ENCODE measurements around the gene OR10A2. TPM values are rescaled to one million over a fixed set of nuclear protein-coding genes. Genes with fewer than 3 reads are reported as not detected.

OR10A2 gene, protein sequence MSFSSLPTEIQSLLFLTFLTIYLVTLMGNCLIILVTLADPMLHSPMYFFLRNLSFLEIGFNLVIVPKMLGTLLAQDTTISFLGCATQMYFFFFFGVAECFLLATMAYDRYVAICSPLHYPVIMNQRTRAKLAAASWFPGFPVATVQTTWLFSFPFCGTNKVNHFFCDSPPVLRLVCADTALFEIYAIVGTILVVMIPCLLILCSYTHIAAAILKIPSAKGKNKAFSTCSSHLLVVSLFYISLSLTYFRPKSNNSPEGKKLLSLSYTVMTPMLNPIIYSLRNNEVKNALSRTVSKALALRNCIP
- not detected for total RNA-seq

DNA sequence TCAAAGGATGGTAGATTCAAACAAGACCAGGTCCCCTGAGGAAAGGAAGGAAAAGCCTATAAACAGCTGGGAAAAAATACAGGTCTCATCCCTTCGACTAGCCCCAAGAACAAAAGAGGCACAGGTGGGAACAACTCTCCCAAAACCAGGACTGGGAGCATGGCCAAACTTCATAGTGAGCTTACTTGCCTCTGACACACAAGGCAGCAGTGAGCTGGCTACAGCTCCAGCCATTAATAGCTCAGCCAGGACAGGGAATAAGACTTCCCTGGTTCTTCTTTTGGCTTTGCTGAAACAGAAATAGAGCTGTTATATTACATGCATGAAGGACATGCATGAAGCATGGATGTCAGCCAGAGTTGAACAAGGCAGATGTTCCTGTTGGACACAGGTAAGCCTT lies at the start of gene OR10A2:
Gene OR10A2 (plus strand): TSS at position 97 of the 400 bp plus-strand sequence. CDS start 6,698 bp downstream, outside the sequence.
- Histone ChIP-seq H3K27me3 (no peaks in the 10 kb centered on the region), H3K4me1 (no peaks in the 10 kb centered on the region), H3K36me3 (no peaks in the 10 kb centered on the region), H3K4me3 (no peak within 1 kb of the TSS), H3K9me3 (no peaks in the 10 kb centered on the region), H3K27ac (no peak within 1 kb of the TSS)
- 27% methylated on average over 1 of the region's 1 CpG for WGBS
- TF ChIP-seq POLR2AphosphoS5 (IDR thresholded peaks at IDR 0.05) (no peak), EP300 (IDR thresholded peaks at IDR 0.05) (no peak), POLR2A (IDR thresholded peaks at IDR 0.05) (no peak)
- TF ChIP-seq, protein P1, sequence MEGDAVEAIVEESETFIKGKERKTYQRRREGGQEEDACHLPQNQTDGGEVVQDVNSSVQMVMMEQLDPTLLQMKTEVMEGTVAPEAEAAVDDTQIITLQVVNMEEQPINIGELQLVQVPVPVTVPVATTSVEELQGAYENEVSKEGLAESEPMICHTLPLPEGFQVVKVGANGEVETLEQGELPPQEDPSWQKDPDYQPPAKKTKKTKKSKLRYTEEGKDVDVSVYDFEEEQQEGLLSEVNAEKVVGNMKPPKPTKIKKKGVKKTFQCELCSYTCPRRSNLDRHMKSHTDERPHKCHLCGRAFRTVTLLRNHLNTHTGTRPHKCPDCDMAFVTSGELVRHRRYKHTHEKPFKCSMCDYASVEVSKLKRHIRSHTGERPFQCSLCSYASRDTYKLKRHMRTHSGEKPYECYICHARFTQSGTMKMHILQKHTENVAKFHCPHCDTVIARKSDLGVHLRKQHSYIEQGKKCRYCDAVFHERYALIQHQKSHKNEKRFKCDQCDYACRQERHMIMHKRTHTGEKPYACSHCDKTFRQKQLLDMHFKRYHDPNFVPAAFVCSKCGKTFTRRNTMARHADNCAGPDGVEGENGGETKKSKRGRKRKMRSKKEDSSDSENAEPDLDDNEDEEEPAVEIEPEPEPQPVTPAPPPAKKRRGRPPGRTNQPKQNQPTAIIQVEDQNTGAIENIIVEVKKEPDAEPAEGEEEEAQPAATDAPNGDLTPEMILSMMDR (IDR thresholded peaks at IDR 0.05): no peak
- DNase-seq (ENCODE audit: low spot score in 2 of 2): no peak

- 59% methylated on average over 2 of the region's 2 CpGs for WGBS
- no peak for DNase-seq (ENCODE audit: low spot score in 2 of 2)
- no peaks in the 10 kb centered on the region for H3K4me1 ChIP-seq
- peaks cover 3% of the 10 kb centered on the region for H3K27me3 ChIP-seq
- TF ChIP-seq EP300 (IDR thresholded peaks at IDR 0.05) (no peak), POLR2AphosphoS5 (IDR thresholded peaks at IDR 0.05) (no peak), POLR2A (IDR thresholded peaks at IDR 0.05) (no peak)
- TF ChIP-seq, protein P1 (IDR thresholded peaks at IDR 0.05): no peak
- no peaks in the 10 kb centered on the region for H3K9me3 ChIP-seq
- H3K36me3 ChIP-seq: no peaks in the 10 kb centered on the region
- H3K4me3 ChIP-seq: no peak overlapping the region
- H3K27ac ChIP-seq: no peak overlapping the region
Measured at GRCh38 chr11:6813656-6814055, 49.2 kb upstream of the OR10A2 start.

- no peaks in the 10 kb centered on the region for H3K4me1 ChIP-seq
- DNase-seq (ENCODE audit: low spot score in 2 of 2): no peak
- H3K4me3 ChIP-seq: no peak overlapping the region
- H3K9me3 ChIP-seq: no peaks in the 10 kb centered on the region
- H3K36me3 ChIP-seq: no peaks in the 10 kb centered on the region
- 67% methylated on average over 1 of the region's 1 CpG for WGBS
- peaks cover 3% of the 10 kb centered on the region for H3K27me3 ChIP-seq
- TF ChIP-seq POLR2AphosphoS5 (IDR thresholded peaks at IDR 0.05) (no peak), POLR2A (IDR thresholded peaks at IDR 0.05) (no peak), EP300 (IDR thresholded peaks at IDR 0.05) (no peak)
- TF ChIP-seq, protein P1 (IDR thresholded peaks at IDR 0.05): no peak
- H3K27ac ChIP-seq: no peak overlapping the region
Measured at GRCh38 chr11:6817694-6818093, 45.2 kb upstream of the OR10A2 start.

- DNase-seq (ENCODE audit: low spot score in 2 of 2): no peak
- no peak for TF ChIP-seq EP300 (IDR thresholded peaks at IDR 0.05)
- TF ChIP-seq POLR2AphosphoS5 (IDR thresholded peaks at IDR 0.05): no peak
- no peak for TF ChIP-seq POLR2A (IDR thresholded peaks at IDR 0.05)
- TF ChIP-seq, protein P1 (IDR thresholded peaks at IDR 0.05): no peak
- H3K36me3 ChIP-seq: no peaks in the 10 kb centered on the region
- no peaks in the 10 kb centered on the region for H3K27me3 ChIP-seq
- no peak overlapping the region for H3K4me3 ChIP-seq
- no peak overlapping the region for H3K27ac ChIP-seq
- H3K4me1 ChIP-seq: no peaks in the 10 kb centered on the region
- no peaks in the 10 kb centered on the region for H3K9me3 ChIP-seq
- WGBS: 96% methylated on average over 5 of the region's 5 CpGs
Measured at GRCh38 chr11:6818967-6819366, 43.9 kb upstream of the OR10A2 start.

GRCh38 chr11:6824136-6824823 lies 38.6 kb upstream of the OR10A2 start:
- no peaks in the 10 kb centered on the region for H3K4me1 ChIP-seq
- no peaks in the 10 kb centered on the region for H3K36me3 ChIP-seq
- no peak overlapping the region for H3K27ac ChIP-seq
- H3K9me3 ChIP-seq: no peaks in the 10 kb centered on the region
- 67% methylated on average over 5 of the region's 5 CpGs for WGBS
- no peak for DNase-seq (ENCODE audit: low spot score in 2 of 2)
- H3K4me3 ChIP-seq: no peak overlapping the region
- TF ChIP-seq, protein P1 (IDR thresholded peaks at IDR 0.05): no peak
- TF ChIP-seq POLR2AphosphoS5 (IDR thresholded peaks at IDR 0.05): no peak
- no peak for TF ChIP-seq POLR2A (IDR thresholded peaks at IDR 0.05)
- TF ChIP-seq EP300 (IDR thresholded peaks at IDR 0.05): no peak
- no peaks in the 10 kb centered on the region for H3K27me3 ChIP-seq
